ENCODE data around the gene ZNF2.

DNA sequence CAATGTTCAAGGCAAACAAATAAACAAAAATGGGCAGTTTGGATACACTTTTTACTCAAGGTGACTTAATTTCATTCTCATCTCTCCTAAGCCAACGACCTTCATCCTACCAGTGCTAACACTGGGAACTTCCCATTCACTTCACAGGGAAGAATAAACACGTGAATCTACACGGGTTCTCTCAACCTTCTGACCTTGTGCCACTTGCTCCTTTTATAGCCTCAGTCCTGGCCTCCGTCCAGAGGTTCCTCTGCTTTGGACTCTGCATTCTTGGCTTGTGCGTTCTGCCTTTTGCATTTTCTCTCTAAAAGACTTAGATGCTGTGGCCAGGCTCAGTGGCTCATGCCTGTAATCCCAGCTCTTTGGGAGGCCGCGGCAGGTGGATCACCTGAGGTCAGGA is 13.8 kb downstream of the ZNF2 start:
- TF ChIP-seq, protein P1, sequence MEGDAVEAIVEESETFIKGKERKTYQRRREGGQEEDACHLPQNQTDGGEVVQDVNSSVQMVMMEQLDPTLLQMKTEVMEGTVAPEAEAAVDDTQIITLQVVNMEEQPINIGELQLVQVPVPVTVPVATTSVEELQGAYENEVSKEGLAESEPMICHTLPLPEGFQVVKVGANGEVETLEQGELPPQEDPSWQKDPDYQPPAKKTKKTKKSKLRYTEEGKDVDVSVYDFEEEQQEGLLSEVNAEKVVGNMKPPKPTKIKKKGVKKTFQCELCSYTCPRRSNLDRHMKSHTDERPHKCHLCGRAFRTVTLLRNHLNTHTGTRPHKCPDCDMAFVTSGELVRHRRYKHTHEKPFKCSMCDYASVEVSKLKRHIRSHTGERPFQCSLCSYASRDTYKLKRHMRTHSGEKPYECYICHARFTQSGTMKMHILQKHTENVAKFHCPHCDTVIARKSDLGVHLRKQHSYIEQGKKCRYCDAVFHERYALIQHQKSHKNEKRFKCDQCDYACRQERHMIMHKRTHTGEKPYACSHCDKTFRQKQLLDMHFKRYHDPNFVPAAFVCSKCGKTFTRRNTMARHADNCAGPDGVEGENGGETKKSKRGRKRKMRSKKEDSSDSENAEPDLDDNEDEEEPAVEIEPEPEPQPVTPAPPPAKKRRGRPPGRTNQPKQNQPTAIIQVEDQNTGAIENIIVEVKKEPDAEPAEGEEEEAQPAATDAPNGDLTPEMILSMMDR (IDR thresholded peaks at IDR 0.05; ENCODE audit: low read length): no peak
- TF ChIP-seq EZH2 (optimal IDR thresholded peaks at IDR 0.05; ENCODE audit: low read depth, low read length) (no peak), EZH2phosphoT487 (IDR thresholded peaks at IDR 0.05; ENCODE audit: low read length) (no peak)
